Keratinocyte (primary cell): ENCODE measurements around the gene ARHGAP6.

Source experiments
- EZH2 ChIP-seq: IDR thresholded peaks from one replicate; pipeline ENCODE4 v1.6.1; 2012; ENCODE audit warnings: inconsistent platforms, mild to moderate bottlenecking, low read length, moderate library complexity
- TF ChIP-seq, protein P1 (sequence below), 3 experiments: IDR thresholded peaks in 1 of 3; conservative IDR thresholded peaks in 1 of 3; optimal IDR thresholded peaks in 1 of 3; 2 replicates in 2 of 3; 3 replicates in 1 of 3; pipeline versions ENCODE3 to v1.5.1; 2011; ENCODE audit warnings: low read length in 3 of 3, mild to moderate bottlenecking in 3 of 3, moderate library complexity in 2 of 3, control low read depth in 1 of 3, inconsistent platforms in 1 of 3; ENCODE audit not compliant: insufficient read depth in 2 of 3; ENCODE audit errors: extremely low read depth in 1 of 3

DNA sequence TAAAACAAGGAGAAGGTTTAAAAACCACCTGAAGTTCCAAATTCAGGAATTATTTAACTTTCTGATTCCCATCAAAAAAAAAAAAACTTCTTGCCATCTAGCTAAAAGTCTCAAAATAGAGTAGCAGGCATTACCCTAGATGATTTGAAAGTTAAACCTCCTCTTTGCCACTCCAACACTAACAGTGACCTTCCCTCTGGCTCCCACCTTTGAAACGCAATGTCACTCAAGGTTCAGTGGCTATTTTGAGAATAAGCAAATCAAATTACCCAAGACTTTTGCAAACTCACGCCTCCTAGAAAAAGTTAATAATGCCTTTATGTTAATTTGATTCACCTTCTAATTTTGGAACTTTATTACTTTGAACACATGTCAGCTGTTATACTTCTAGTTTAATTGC, 103.2 kb downstream of the ARHGAP6 start:
- no peak for TF ChIP-seq EZH2
- TF ChIP-seq, protein P1, sequence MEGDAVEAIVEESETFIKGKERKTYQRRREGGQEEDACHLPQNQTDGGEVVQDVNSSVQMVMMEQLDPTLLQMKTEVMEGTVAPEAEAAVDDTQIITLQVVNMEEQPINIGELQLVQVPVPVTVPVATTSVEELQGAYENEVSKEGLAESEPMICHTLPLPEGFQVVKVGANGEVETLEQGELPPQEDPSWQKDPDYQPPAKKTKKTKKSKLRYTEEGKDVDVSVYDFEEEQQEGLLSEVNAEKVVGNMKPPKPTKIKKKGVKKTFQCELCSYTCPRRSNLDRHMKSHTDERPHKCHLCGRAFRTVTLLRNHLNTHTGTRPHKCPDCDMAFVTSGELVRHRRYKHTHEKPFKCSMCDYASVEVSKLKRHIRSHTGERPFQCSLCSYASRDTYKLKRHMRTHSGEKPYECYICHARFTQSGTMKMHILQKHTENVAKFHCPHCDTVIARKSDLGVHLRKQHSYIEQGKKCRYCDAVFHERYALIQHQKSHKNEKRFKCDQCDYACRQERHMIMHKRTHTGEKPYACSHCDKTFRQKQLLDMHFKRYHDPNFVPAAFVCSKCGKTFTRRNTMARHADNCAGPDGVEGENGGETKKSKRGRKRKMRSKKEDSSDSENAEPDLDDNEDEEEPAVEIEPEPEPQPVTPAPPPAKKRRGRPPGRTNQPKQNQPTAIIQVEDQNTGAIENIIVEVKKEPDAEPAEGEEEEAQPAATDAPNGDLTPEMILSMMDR (optimal IDR thresholded peaks at IDR 0.05 in 1 of 3, IDR thresholded peaks at IDR 0.05 in 1 of 3, conservative IDR thresholded peaks at IDR 0.05 in 1 of 3; ENCODE audit: extremely low read depth in 1 of 3, insufficient read depth in 2 of 3, low read length in 3 of 3): no peak
